ENCODE results near the gene GIPC2. TPM values are rescaled to one million over a fixed set of nuclear protein-coding genes. Genes with fewer than 3 reads are reported as not detected.

The GIPC2 gene
- polyA plus RNA-seq, 1 donor (not counting 4 experiments of a cell fraction or from before 2014, with no cell fraction given), result 0.28 TPM

DNA sequence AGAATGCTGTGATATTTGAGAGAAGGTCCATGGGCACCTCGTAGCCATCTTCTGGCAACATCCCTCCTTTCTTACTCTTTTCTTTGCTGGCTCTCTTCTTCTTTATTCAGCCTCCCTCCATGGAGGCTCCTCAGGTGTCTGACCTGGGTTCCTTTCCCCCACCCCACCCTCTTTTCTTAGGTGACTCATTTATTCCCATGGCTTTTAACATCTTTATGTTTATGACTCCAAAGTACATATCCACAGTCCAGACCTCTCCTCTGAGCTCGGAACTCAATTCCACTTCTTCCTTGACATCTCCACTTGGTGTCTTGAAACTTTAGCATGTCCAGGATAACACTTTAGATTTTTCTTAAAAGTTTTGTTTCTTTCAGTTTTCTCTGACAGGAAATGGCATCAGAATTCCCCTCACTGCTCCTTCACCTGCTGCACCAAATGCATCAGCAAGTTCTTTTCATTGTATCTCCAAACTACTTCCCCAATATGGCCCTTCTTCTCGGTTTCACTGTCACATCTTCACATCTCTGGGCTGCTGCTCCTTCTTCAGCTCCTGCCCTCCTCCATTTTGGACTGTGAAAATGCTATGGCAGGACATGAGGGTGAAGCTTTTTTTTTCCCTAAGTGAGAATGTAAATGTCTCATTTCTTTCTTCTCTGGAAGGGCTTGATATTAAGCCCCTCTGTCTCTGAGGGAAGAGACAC lies 95.9 kb downstream of the GIPC2 start:
- Histone ChIP-seq H3K36me3 (ENCODE audit: control insufficient read depth in 2 of 2, extremely low read depth in 1 of 2, insufficient read depth in 2 of 2, low read length in 2 of 2) (no peaks in the 10 kb centered on the region), H3K9ac (ENCODE audit: control insufficient read depth, extremely low read depth, insufficient read depth, low read length) (no peak overlapping the region), H3K4me1 (ENCODE audit: control insufficient read depth, extremely low read depth, insufficient read depth, low read length) (no peaks in the 10 kb centered on the region), H3K4me2 (ENCODE audit: control insufficient read depth, extremely low read depth, insufficient read depth, low read depth, low read length) (no peak overlapping the region), H4K20me1 (ENCODE audit: control insufficient read depth, extremely low read depth, insufficient read depth, low read length) (no peaks in the 10 kb centered on the region), H3K79me2 (ENCODE audit: control insufficient read depth, insufficient read depth, low read length) (no peaks in the 10 kb centered on the region), H3K9me3 (ENCODE audit: control insufficient read depth, low read depth, low read length) (no peaks in the 10 kb centered on the region), H3K9me1 (ENCODE audit: control insufficient read depth, extremely low read depth, insufficient read depth, low read length) (no peaks in the 10 kb centered on the region), H3K4me3 (ENCODE audit: control insufficient read depth in 2 of 3, extremely low read depth in 1 of 3, insufficient read depth in 2 of 3, low read depth in 1 of 3, low read length in 3 of 3) (no peak overlapping the region), H2AFZ (ENCODE audit: control insufficient read depth, low read length) (no peak overlapping the region), H3K27me3 (ENCODE audit: control insufficient read depth, extremely low read depth, insufficient read depth, low read length) (no peaks in the 10 kb centered on the region), H3K27ac (ENCODE audit: control insufficient read depth, insufficient read depth, low read length) (no peak overlapping the region)
- dilution Hi-C loops (cut with MboI; ENCODE audit: extremely low pct_ligation_motif_present, low sequenced_read_pairs), result no loop called here
- DNase-seq (ENCODE audit: low read depth, low spot score), result no peak
- no peak for TF ChIP-seq EZH2 (IDR thresholded peaks at IDR 0.05; ENCODE audit: low read length)
- TF ChIP-seq, protein P1, sequence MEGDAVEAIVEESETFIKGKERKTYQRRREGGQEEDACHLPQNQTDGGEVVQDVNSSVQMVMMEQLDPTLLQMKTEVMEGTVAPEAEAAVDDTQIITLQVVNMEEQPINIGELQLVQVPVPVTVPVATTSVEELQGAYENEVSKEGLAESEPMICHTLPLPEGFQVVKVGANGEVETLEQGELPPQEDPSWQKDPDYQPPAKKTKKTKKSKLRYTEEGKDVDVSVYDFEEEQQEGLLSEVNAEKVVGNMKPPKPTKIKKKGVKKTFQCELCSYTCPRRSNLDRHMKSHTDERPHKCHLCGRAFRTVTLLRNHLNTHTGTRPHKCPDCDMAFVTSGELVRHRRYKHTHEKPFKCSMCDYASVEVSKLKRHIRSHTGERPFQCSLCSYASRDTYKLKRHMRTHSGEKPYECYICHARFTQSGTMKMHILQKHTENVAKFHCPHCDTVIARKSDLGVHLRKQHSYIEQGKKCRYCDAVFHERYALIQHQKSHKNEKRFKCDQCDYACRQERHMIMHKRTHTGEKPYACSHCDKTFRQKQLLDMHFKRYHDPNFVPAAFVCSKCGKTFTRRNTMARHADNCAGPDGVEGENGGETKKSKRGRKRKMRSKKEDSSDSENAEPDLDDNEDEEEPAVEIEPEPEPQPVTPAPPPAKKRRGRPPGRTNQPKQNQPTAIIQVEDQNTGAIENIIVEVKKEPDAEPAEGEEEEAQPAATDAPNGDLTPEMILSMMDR (optimal IDR thresholded peaks at IDR 0.05 in 1 of 3, IDR thresholded peaks at IDR 0.05 in 1 of 3, conservative IDR thresholded peaks at IDR 0.05 in 1 of 3; ENCODE audit: extremely low read depth in 1 of 3, insufficient read depth in 2 of 3, low read length in 3 of 3), result no peak
- no peak for FAIRE-seq

- no peak overlapping the region for H2AFZ ChIP-seq (ENCODE audit: control insufficient read depth, low read length)
- no peaks in the 10 kb centered on the region for H4K20me1 ChIP-seq (ENCODE audit: control insufficient read depth, extremely low read depth, insufficient read depth, low read length)
Observed at GRCh38 chr1:78142736-78143135, 97.0 kb downstream of the GIPC2 start.

More at GRCh38 chr1:78142736-78143135, 97.0 kb downstream of the GIPC2 start:
- no peak for DNase-seq (ENCODE audit: low read depth, low spot score)
- no peaks in the 10 kb centered on the region for H3K9me1 ChIP-seq (ENCODE audit: control insufficient read depth, extremely low read depth, insufficient read depth, low read length)
- no peaks in the 10 kb centered on the region for H3K4me1 ChIP-seq (ENCODE audit: control insufficient read depth, extremely low read depth, insufficient read depth, low read length)
- H3K27me3 ChIP-seq (ENCODE audit: control insufficient read depth, extremely low read depth, insufficient read depth, low read length), result no peaks in the 10 kb centered on the region
- H3K27ac ChIP-seq (ENCODE audit: control insufficient read depth, insufficient read depth, low read length), result no peak overlapping the region
- no peak overlapping the region for H3K9ac ChIP-seq (ENCODE audit: control insufficient read depth, extremely low read depth, insufficient read depth, low read length)
- H3K79me2 ChIP-seq (ENCODE audit: control insufficient read depth, insufficient read depth, low read length), result no peaks in the 10 kb centered on the region
- H3K4me3 ChIP-seq (ENCODE audit: control insufficient read depth in 2 of 3, extremely low read depth in 1 of 3, insufficient read depth in 2 of 3, low read depth in 1 of 3, low read length in 3 of 3), result no peak overlapping the region
- no peak for TF ChIP-seq EZH2 (IDR thresholded peaks at IDR 0.05; ENCODE audit: low read length)
- TF ChIP-seq, protein P1 (optimal IDR thresholded peaks at IDR 0.05 in 1 of 3, IDR thresholded peaks at IDR 0.05 in 1 of 3, conservative IDR thresholded peaks at IDR 0.05 in 1 of 3; ENCODE audit: extremely low read depth in 1 of 3, insufficient read depth in 2 of 3, low read length in 3 of 3), result no peak
- dilution Hi-C loops (cut with MboI; ENCODE audit: extremely low pct_ligation_motif_present, low sequenced_read_pairs), result no loop called here
- H3K36me3 ChIP-seq (ENCODE audit: control insufficient read depth in 2 of 2, extremely low read depth in 1 of 2, insufficient read depth in 2 of 2, low read length in 2 of 2), result no peaks in the 10 kb centered on the region
- no peaks in the 10 kb centered on the region for H3K9me3 ChIP-seq (ENCODE audit: control insufficient read depth, low read depth, low read length)
- FAIRE-seq, result no peak
- no peak overlapping the region for H3K4me2 ChIP-seq (ENCODE audit: control insufficient read depth, extremely low read depth, insufficient read depth, low read depth, low read length)

Measured in keratinocyte (primary cell).